NCI-H1417 (cell line): Measurements from ENCODE around the gene GATAD2A.

Experiments used
- DNase-seq, 3 experiments: peaks; one replicate each; lab custom pipeline; 2025; lab: John Stamatoyannopoulos, UW

Gene GATAD2A

DNA sequence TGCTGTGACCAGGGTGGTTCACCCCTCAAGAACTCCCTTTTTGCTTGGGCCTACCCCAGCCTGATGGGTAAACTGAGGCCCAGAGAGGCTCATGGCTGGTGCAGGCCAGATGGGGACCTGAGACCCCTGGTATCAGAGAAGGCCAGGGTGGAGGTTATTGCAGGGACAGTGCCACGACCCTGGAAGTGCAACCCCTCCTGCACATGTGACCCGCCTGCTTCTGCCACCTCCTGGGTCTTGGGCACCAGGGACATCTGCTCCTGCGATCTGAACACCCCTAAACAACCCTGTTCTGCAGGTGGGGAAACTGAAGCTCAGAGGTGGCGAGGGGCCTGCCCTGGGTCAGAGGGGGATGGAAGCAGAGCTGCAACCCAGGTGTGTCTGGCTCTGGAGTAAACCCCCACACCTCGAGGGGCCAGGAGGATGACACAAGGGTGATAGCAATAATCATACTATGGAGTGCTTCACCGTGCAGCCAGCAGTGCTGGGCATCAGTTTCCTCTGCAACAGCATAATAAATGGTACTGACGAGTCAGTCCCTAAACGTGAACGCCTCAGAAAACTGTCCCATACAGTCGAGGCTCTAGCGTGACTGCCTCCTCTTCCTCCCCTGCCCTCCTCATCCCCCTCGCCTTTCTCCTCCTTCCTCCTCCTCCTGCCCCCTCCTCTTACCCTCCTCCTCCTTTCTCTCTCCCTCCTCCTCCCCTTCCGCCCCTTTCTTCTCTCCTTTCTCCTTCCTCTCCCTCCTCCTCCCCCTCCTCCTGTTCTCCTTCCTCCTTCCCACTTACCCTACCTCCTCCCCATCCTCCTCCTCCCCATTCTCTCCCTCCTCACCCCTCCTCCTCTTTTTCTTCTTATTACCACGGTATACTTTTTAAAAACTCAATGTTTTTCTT, 127.6 kb downstream of the GATAD2A start:
- DNase-seq = no peak

DNA sequence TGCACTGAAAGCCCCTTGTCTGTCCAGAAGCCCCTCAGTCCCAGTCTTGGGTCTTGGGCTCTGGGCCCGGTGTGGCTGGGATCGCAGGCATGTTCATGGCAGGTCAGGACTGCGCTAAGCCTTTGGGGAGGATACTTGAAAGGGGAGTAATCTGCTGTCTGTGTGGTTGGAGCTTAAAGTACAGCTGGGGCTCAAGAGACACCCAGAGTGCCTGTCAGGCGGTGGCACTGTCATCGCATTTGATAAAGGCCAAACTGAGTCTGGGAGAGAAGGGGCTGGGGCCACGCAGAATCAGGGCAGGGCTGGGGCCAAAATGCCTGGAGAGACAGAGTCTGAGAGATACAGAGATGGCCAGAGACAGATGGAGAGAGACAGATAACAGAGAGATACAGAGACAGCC, 128.4 kb downstream of the GATAD2A start:
- DNase-seq = peak in 1 of 3 experiments; percentile 19

DNA sequence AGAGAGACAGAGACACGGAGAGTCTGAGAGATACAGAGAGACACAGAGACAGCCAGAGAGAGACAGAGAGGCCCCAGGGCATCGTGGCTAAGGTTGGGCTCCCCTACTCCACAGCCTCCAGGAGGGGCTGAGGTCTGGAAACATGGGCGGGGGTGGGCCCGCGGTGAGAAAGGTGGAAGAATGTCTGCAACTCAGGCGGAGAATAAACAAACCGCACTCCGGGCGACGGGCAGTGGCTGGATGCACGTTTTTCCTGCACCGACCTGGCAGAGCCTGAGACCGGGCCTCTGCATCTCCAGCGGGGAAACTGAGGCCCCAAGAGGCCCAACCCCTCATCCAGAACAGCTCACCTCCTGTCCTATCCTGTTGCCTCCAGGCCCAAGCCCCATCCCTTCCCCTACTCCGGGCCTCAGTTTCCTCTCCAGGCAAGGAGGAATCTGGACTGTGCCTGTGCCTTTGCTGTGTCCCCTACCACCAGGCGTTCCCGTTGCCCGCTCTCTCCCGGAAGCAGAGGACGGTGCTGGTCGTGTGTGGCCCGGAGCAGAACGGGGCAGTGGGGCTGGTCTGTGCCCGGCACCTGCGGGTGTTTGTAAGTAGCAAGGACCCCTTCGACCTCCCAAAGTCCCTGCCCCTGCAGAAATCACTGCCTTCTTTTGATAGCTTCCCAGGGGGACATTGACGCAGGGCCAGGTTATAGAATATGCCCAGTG, 129.2 kb downstream of the GATAD2A start:
- no peak for DNase-seq

DNA sequence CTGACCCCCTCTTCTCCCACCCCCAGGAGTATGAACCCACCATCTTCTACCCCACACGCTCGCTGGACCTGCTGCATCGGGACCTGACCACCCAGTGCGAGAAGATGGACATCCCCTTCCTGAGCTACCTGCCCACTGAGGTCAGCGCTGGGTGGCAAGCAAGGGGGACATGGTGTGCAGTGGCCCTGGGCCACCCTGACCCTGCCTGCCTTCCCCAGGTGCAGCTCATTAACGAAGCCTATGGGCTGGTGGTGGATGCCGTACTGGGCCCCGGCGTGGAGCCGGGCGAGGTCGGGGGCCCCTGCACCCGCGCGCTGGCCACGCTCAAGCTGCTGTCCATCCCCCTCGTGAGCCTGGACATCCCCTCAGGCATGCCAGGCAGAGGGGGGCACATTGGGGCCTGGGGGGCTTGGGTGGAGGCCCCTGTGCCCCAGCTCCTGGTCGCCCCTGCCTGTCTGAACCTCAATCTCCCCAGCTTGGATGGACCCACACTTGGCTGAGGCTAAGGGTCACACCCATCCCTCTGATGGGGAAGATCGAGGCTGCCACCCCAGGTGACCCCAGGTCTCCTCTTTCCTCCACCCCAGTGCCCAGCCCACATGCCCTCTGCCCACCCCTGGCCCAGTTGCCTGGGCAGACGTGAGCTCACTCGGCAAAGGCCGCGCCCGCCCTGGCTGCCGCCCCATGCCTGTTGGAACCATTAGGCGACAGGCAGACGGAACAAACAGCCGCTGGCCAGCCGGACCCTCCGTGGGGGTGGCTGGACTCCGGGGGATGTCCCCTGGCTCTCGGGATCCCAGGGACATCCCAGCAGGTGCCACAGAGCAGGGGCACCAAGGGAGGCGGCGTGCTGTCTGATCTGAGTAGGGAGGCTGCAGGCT, 130.1 kb downstream of the GATAD2A start:
- no peak for DNase-seq

DNA sequence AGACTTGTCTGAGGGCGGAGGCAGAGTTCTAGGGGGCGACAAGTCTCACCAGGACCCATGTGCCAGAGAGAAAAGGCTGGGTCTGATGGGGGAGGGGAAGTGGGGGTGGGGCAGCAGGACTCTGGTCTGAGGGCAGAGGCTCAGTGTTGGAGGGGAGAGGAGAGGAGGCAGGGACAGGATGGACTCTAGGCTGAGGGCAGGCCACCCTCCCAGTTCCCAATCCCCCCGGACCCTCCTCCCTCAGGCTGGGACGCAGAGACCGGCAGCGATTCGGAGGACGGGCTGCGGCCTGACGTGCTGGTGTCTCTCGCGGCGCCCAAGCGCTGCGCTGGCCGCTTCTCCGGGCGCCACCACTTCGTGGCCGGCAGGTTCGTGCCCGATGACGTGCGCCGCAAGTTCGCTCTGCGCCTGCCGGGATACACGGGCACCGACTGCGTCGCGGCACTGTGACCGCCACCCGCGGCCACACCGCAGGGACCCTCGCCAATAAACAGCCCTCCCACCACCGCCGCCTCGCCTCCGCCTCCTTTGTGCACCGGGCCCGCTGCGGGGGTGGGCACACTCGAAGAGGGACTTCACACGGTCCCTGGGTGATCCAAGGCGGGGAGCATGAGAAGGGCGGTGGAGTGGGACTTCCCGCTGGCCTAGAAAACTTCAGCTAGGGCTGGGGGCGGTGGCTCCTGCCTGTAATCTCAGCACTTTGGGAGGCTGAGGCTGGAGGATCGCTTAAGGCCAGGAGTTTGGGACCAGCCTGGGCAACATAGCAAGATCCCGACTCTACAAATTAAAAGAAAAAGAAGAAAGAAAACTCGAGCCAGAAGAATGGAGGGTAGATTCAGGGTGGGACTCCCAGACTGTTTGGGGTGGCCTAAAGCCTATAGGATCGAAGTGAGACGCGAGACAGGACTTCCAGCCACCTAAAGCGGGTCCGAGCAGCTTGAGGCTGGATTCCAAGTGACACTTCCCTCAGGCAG, 131.9 kb downstream of the GATAD2A start:
- DNase-seq = no peak

DNA sequence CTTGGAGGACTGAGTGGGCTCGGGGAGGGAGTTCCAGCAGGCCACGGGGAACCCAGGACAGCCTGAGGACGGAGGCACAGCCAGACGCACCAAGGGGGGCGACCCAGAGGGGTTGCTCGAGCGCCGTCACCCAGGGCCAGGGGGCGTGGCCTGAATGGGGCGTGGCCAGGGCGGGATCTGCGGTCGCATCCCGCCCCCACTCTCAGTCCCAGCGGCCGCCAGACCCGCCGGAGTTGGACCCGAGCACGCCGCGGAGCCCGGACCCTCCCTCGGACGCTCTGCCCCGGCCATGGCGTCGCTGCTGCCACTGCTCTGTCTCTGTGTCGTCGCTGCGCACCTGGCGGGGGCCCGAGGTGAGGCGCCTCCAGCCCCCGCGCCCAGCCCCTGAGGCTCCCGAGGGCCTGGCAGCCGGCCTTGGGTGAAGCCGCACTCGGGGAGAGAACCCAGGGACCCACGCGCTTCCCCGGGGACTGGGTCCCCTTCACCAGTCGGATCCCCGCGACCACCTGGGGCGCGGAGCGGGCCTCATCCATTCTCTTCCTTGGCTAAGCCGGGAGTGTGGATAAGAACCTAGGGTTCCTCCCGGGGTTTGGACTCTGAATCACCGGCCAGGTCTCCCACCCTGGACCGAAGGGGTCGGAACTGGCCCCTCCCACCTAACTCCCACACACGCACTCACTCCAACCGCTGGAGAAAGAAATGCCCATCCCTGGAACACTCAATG, 132.7 kb downstream of the GATAD2A start, which contains the start of gene CILP2:
TSS of gene CILP2 (plus strand) at position 205 of the 724 bp plus-strand sequence. CDS start at position 290, 85 bp downstream.
- DNase-seq = peak in 2 of 3 experiments; percentile 55 to 60

DNA sequence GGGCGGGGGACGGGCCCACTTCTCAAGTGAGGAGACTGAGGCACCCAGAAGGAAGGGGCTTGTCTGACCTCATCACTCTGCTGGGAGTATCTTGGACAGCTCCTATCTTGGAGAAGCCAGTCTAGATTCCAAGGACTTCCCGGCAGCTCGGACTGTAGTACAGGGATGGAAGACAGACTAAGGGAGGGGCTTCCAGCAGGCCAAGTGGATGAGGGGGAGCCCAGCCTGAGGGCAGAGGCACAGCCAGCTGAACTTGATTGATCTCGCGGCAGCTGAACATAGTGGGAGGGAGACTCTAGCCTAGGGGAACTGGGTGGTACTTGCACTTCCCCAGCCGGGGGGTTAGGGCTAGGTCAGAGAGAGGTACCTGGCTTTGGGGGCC, 133.3 kb downstream of the GATAD2A start:
- no peak for DNase-seq

DNA sequence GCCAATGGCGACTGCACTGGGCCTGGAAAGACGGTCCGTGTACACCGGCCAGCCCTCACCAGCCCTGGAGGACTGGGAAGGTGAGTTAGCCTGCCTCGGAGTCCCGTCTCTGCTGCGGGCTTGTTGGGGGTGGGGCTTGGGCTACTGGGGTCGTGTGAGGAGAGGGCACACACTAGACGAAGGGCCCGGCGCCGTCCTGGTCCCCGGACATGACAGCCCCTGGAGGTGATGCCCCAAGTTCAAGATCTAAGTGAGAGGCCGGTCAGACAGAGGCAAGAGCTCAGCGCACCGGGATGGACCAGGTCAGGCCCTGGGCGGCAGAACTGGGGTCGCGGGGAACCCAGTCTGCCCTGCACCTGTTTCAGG, 134.2 kb downstream of the GATAD2A start:
- DNase-seq = no peak

DNA sequence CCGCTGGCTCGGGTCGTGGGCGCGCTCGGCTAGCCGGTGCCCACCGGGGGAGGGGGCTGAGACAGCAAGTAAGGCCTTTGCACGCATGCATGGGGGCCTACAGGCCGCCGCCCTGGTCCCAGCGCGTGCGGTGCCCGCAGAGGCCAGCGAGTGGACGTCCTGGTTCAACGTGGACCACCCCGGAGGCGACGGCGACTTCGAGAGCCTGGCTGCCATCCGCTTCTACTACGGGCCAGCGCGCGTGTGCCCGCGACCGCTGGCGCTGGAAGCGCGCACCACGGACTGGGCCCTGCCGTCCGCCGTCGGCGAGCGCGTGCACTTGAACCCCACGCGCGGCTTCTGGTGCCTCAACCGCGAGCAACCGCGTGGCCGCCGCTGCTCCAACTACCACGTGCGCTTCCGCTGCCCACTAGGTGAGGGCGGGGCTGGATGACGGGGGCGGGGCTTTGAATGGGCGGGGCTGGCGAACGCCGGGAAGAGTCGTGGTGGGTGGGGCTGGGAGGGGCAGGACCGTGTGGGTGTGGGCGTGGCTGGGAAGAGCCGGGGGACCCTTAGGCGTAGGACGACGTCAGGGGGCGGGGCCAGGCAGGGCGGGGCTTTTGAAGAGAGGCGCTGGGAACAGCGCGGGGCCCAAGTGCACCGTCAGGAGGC, 134.7 kb downstream of the GATAD2A start:
- no peak for DNase-seq

DNA sequence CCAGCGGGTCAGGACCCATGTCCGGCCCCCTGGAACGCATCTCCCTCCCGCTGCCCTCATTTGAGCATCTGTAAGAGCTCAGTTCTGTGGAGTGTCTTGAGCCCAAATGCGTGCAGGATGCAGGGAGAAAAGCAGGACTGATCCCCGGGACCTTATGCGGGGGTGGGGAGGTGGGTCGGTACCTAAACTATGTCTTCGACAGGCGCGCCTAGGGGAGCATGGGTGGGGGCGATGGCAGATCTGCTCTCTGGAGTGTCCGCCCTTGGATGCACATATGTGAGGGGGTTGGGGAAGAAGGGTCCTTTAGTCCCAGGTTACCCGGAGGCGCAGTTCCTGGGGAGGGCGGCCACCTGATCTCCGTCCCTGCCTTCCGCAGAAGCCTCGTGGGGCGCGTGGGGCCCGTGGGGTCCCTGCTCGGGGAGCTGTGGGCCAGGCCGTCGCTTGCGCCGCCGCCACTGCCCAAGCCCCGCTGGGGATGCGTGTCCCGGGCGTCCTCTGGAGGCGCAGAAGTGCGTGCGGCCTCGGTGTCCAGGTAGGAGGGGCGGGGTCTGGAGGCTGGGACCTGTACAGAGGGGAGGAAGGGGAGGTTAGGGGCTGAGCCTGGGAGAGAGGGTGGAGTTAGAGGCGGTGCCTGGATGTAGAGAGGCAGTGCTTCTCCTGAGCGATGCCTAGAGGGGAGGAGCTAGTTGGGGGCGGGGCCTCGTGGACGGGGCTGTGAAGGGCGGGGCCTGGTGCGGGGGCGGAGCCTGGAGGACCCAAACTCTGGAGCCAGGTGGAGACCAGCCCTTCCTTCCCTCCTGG, 135.4 kb downstream of the GATAD2A start:
- DNase-seq = peak in 1 of 3 experiments; percentile 19

DNA sequence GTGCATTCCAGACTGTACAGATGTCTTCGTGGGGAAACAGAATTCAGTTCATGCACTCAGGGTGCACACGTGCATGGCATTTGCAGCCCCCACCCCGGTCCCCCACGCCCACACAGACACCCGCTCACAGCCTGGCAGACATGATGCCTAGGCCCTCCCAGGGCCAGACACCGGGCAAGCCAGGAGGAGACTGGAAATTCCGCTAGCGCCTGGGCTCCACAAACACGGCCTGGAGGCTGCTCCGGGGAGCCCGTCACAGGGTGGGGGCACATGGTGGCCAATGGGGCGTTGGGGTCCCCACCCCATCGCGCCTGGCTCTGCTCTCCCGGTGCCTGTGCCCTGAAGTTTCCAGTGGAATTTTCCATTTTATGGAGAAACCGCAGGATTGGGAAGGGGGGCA, 136.1 kb downstream of the GATAD2A start:
- DNase-seq = no peak

DNA sequence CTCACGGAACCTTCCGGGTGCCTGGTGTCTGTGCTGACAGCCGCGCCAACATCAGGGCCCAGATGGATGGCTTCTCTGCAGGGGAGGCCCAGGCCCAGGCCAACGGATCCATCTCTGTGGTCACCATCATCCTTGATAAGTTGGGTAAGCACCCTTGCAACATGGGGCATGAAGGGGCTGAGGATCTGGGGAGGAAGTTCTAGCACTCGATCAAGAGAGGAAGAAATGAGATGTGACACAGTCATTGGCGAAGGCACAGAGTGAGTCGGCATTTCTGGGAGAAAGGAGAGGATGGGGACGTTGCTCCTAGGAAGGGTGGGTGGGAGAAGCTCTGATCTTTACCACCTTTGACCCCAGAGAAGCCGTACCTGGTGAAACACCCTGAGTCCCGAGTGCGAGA, 137.0 kb downstream of the GATAD2A start:
- no peak for DNase-seq

DNA sequence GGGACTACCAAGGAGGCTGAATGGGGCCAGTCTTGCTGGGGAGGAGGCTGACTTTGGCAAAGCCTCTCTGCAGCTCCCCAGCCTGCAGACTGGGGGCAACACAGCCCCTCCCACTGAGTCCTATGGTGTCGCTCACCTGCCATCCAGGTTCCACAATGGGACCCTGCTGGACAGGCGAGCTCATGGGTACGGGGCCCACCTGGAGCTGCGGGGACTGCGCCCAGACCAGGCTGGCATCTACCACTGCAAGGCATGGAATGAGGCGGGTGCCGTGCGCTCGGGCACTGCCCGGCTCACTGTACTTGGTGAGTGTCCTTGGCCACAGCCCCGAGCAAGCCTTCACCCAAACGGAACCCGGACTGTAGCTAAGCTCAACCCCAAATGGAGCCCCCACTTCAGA, 137.6 kb downstream of the GATAD2A start:
- DNase-seq = no peak

DNA sequence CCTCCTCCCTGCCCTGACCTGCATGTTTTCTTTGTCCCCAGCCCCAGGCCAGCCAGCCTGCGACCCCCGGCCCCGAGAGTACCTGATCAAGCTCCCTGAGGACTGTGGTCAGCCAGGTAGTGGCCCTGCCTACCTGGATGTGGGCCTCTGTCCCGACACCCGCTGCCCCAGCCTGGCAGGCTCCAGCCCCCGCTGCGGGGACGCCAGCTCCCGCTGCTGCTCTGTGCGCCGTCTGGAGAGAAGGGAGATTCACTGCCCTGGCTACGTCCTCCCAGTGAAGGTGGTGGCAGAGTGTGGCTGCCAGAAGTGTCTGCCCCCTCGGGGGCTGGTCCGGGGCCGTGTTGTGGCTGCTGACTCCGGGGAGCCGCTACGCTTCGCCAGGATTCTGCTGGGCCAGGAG, 138.2 kb downstream of the GATAD2A start:
- DNase-seq = no peak

DNA sequence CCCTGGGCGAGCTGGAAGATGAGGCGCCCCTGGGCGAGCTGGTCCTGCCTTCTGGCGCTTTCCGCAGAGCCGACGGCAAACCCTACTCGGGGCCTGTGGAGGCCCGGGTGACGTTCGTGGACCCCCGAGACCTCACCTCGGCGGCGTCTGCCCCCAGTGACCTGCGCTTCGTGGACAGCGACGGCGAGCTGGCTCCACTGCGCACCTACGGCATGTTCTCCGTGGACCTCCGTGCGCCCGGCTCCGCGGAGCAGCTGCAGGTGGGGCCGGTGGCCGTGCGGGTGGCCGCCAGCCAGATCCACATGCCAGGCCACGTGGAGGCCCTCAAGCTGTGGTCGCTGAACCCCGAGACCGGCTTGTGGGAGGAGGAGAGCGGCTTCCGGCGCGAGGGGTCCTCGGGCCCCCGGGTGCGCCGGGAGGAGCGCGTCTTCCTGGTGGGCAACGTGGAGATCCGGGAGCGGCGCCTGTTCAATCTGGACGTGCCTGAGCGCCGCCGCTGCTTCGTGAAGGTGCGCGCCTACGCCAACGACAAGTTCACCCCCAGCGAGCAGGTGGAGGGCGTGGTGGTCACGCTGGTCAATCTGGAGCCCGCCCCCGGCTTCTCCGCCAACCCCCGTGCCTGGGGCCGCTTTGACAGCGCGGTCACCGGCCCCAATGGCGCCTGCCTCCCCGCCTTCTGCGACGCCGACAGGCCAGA, 138.9 kb downstream of the GATAD2A start:
- DNase-seq = no peak

DNA sequence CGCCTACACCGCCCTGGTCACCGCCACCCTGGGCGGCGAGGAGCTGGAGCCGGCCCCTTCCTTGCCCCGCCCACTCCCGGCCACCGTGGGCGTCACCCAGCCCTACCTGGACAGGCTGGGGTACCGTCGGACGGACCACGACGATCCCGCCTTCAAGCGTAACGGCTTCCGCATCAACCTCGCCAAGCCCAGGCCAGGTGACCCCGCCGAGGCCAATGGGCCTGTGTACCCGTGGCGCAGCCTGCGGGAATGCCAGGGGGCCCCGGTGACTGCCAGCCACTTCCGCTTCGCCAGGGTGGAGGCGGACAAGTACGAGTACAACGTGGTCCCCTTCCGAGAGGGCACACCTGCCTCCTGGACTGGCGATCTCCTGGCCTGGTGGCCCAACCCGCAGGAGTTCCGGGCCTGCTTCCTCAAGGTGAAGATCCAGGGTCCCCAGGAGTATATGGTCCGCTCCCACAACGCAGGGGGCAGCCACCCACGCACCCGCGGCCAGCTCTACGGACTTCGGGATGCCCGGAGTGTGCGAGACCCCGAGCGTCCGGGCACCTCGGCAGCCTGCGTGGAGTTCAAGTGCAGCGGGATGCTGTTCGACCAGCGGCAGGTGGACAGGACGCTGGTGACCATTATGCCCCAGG, 139.6 kb downstream of the GATAD2A start:
- DNase-seq = no peak

DNA sequence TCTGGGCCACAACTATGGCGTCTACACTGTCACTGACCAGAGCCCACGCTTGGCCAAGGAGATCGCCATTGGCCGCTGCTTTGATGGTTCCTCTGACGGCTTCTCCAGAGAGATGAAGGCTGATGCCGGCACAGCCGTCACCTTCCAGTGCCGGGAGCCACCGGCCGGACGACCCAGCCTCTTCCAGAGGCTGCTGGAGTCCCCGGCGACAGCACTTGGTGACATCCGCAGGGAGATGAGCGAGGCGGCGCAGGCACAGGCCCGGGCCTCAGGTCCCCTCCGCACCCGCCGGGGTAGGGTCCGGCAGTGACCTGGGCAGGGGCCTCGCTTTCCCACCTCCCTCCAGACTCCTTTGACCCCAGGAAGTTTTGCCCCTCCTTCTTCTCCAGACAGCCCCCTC, 140.2 kb downstream of the GATAD2A start:
- DNase-seq = no peak

DNA sequence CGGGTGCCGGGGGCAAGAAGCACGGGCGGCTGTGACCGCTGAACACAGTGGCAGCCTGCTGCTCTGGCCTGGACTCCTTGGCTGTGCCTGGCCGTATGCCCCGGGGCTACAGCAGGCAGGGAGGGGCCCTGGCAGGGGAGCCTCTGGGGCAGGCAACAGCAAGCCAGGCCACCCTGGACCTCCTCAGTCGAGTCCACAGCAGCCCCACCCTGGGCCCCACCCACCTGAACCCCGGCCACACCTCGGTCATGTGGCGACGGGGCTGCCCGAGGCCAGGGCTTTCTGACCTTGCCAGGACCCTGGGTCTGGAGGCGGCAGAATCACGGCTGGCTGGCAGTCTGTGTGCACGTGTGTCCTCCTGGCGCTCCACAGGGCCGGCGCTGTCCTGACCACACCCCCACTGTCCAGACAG, 141.3 kb downstream of the GATAD2A start:
- DNase-seq = no peak
